Lower lobe of right lung (tissue), 2 donors: ENCODE data around the gene ATP8B3. TPM values are rescaled to one million over a fixed set of nuclear protein-coding genes. Genes with fewer than 3 reads are reported as not detected.

ENCODE experiments used
- ATAC-seq, 2 donors: fragments of 200-7000 bp; cut with Tn5 transposase; one replicate each; pipeline ENCODE4 v1.9.1; 2020 to 2022; ENCODE audit warnings: mild to moderate bottlenecking in 2 of 2, moderate library complexity in 2 of 2
- DNase-seq: peaks from one replicate; pipeline ENCODE4 v3.0.0-alpha.2; 2020
- H3K27ac ChIP-seq: fragments of 200-600 bp; one replicate; pipeline ENCODE4 v1.8.0; 2022
- H3K27me3 ChIP-seq: fragments of 200-600 bp; one replicate; pipeline ENCODE4 v1.8.0; 2022; ENCODE audit warnings: low read depth
- H3K36me3 ChIP-seq: fragments of 200-600 bp; one replicate; pipeline ENCODE4 v1.8.0; 2022; ENCODE audit warnings: mild to moderate bottlenecking
- H3K4me1 ChIP-seq: fragments of 200-600 bp; one replicate; pipeline ENCODE4 v1.8.0; 2022
- H3K4me3 ChIP-seq: fragments of 200-600 bp; one replicate; pipeline ENCODE4 v1.8.0; 2022; ENCODE audit warnings: mild to moderate bottlenecking
- H3K9me3 ChIP-seq: fragments of 200-600 bp; one replicate; pipeline ENCODE4 v1.8.0; 2022
- intact Hi-C: fragments of 100-400 bp; cut with DNase I; formaldehyde crosslinking; loops from one replicate; pipeline ENCODE4 v1.11.0; 2022
- total RNA-seq: library from RNA; stranded (reverse); fragmentation: NEBNext Ultra II Directional; extraction: Animal tissue kit (Norgen Biotek cat#: 25700); gene quantifications from one replicate; pipeline ENCODE4 v1.2.1, GENCODE V29; 2021
- TF ChIP-seq, protein P1 (sequence below): fragments of 200-600 bp; IDR thresholded peaks from one replicate; pipeline ENCODE4 v1.8.0; 2022; ENCODE audit warnings: antibody characterized with exemption, mild to moderate bottlenecking
- donor health status: DM: no; HTN: yes; CAD: no; lungs with severe emphysema.

The ATP8B3 gene
- total RNA-seq, 1 donor from 2014 or later, result 2.1 TPM

DNA sequence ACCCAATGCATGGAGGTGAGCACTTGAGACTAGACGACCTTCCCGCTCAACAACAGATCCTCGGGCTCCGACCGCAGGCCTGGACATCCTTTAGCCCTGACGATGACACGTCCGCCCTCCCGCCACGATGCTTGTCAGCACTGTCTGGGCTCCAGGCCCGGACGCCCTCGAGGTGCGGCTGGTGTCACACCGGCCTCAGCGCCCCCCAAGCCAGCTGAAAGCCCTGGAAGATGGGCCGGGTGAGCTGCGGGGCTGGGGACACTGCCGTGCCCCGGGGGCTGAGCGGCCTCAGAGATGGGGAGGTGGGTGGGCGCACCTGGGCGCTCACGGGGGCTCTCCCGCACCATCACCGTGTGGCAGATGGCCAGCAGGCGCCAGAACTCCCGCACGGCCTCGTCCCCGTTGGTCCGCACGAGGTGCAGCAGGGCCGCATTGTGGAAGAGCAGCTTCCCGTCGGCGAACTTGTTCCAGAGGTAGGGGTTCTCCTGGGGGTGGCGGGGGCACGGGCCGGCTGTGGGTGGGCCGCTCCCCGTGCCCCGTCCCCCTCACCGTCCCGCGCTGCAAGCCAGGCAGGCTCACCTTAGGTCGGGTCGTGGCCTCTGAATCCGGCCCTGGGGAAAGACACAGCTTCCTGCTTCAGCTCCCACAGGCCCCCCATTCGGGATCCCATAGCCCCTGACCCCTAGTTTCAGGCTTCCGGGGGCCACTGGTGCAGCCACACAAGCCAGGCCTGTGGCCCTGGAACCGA lies 15.5 kb downstream of the ATP8B3 start:
- H3K27me3 ChIP-seq, result peaks cover 25% of the 10 kb centered on the region
- no peaks in the 10 kb centered on the region for H3K4me1 ChIP-seq
- no peak overlapping the region for H3K27ac ChIP-seq
- TF ChIP-seq, protein P1, sequence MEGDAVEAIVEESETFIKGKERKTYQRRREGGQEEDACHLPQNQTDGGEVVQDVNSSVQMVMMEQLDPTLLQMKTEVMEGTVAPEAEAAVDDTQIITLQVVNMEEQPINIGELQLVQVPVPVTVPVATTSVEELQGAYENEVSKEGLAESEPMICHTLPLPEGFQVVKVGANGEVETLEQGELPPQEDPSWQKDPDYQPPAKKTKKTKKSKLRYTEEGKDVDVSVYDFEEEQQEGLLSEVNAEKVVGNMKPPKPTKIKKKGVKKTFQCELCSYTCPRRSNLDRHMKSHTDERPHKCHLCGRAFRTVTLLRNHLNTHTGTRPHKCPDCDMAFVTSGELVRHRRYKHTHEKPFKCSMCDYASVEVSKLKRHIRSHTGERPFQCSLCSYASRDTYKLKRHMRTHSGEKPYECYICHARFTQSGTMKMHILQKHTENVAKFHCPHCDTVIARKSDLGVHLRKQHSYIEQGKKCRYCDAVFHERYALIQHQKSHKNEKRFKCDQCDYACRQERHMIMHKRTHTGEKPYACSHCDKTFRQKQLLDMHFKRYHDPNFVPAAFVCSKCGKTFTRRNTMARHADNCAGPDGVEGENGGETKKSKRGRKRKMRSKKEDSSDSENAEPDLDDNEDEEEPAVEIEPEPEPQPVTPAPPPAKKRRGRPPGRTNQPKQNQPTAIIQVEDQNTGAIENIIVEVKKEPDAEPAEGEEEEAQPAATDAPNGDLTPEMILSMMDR, result no peak
- intact Hi-C loops, result no loop called here
- no peaks in the 10 kb centered on the region for H3K9me3 ChIP-seq
- no peak overlapping the region for H3K4me3 ChIP-seq
- no peak for DNase-seq
- ATAC-seq, result peak in 1 of 2 donors; percentile 41
- no peaks in the 10 kb centered on the region for H3K36me3 ChIP-seq

DNA sequence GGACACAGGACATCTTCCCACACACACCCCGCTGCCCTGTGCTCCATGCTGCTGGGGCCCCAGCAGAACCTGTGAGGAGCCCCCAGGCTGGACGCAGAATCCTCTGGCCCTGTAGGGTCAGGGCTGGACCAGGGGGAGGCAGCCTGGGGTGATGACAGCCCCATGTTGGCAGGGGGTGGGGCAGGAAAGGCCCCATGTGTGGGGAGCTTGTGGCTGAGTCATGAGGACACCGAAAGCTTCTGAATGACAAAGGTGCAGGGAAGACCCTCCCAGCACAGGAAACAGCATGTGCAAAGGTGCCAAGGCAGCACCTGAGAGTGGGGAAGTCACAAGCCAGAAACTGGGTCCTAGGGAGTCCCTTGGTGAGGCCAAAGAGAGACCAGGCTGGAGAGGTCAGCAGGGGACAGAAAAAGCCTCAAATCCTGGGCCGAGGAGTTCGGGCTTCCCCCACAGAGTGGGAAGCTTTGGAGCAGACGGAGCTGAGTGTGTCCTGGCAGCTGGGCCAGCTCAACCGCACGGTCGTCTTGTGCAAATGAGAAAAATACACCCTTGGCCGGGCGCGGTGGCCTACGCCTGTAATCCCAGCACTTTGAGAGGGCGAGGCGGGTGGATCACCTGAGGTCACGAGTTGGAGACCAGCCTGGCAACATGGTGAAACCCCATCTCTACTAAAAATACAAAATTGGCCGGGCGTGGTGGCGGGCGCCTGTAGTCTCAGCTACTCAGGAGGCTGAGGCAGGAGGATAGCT lies 17.5 kb downstream of the ATP8B3 start:
- DNase-seq (no peak), ATAC-seq (no peak)
- peaks cover 29% of the 10 kb centered on the region for H3K27me3 ChIP-seq

DNA sequence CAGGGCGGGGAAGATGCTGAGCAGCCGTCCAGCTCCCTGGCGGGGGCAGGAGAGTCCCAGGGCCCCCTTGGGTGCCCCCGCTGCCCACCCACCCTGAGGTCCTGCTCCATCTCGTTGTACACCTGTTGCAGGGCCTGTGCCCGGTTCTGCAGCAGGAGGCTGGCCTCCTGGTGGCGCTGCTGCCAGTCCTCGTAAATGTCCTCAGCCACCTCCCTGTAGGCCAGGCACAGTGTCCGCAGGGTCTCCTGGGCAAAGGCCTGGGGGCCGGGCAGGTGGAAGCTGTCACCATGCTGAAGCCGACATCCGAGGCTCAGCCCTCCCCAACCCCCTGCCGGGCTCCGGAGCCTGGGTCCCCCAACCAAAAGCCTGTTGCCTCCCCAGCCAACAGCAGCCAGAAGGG lies 20.2 kb downstream of the ATP8B3 start:
- H3K4me1 ChIP-seq, result peaks cover 6% of the 10 kb centered on the region
- no peak overlapping the region for H3K4me3 ChIP-seq
- TF ChIP-seq, protein P1, result no peak
- intact Hi-C loops, result no loop called here
- ATAC-seq (no peak), DNase-seq (no peak)
- no peak overlapping the region for H3K27ac ChIP-seq
- H3K36me3 ChIP-seq, result no peaks in the 10 kb centered on the region
- H3K27me3 ChIP-seq, result peaks cover 41% of the 10 kb centered on the region
- H3K9me3 ChIP-seq, result no peaks in the 10 kb centered on the region

More for the DNA sequence above, 17.5 kb downstream of the ATP8B3 start:
- no peak overlapping the region for H3K27ac ChIP-seq
- H3K4me1 ChIP-seq, result peaks cover 2% of the 10 kb centered on the region
- no peaks in the 10 kb centered on the region for H3K36me3 ChIP-seq
- TF ChIP-seq, protein P1, result no peak
- intact Hi-C loops, result no loop called here
- no peaks in the 10 kb centered on the region for H3K9me3 ChIP-seq
- H3K4me3 ChIP-seq, result no peak overlapping the region

DNA sequence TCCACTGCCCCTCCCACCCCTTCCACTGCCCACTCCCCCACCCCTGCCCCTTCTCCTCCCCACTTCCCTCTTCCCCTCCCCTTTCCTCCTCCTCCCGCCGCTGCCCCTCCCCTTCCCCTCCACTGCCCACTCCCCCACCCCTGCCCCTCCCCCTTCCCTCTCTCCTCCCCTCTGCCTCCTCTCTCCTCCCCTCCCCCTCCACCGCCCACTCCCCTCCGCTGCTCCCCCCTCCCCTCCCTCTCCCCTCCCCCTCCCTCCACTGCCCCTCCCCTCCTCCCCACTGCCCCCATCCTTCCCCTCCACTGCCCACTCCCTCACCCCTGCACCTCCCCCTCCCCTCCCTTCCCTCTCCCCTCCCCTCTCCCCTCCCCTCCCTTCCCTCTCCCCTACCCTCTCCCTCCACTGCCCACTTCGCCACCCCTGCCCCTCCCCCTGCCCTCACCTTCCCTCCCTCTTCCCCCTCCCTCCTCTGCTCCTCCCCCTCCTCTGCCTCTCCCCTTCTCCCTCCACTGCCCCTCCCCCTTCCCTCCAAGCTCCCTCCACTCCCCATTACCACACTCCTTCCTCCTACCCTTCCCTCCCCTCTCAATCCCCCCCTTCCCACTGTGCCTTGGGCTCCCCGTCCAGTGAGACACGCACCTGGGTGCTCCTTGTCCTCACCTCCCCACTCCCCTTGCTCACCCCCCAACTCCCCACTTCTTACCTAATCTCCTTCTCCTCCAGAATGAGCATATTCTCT lies 21.9 kb downstream of the ATP8B3 start:
- no peaks in the 10 kb centered on the region for H3K36me3 ChIP-seq
- intact Hi-C loops, result no loop called here
- peak overlapping the region; percentile 34 for H3K4me3 ChIP-seq
- H3K4me1 ChIP-seq, result peaks cover 6% of the 10 kb centered on the region
- TF ChIP-seq, protein P1, result no peak
- DNase-seq, result no peak
- H3K9me3 ChIP-seq, result no peaks in the 10 kb centered on the region
- no peak for ATAC-seq
- no peak overlapping the region for H3K27ac ChIP-seq
- peaks cover 41% of the 10 kb centered on the region for H3K27me3 ChIP-seq

DNA sequence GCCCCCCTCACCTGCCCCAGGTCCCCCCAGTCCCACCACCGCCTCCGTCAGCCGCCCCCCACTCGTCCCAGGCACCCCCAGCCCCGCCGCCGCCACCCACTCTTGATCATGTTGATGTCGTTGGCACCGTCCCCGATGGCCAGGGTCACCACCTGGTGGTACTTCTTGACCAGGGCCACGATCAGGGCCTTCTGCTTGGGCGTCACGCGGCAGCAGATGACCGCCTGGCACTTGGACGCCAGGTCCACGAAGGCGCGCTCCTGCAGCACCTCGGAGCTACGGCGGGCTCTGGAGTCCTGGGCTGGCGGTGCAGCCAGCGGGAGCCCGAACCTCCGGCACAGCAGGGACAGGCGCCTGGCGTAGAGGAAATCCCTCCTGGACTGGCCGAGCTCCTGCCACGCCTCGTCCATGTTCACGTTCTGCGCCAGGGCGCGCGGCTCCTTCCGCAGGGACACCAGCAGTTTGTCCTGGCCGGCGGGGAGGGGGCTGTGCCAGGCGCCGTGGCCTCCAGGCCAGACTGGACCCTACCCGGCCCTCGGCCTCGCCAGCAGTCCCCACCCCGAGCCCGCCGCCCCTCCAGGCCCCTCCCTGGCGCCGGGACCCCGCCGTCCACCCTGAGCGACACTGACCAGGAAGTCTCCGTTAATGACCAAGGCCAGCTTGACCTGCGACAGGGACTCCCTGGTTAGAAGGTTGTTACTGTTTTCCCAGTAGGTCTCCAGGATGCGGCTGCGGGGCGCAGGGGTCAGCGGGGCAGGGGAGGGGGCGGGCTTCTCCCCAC lies 22.6 kb downstream of the ATP8B3 start:
- intact Hi-C loops, result no loop called here
- TF ChIP-seq, protein P1, result no peak
- DNase-seq (no peak), ATAC-seq (no peak)
- H3K9me3 ChIP-seq, result no peaks in the 10 kb centered on the region
- peaks cover 6% of the 10 kb centered on the region for H3K4me1 ChIP-seq
- H3K36me3 ChIP-seq, result no peaks in the 10 kb centered on the region
- no peak overlapping the region for H3K27ac ChIP-seq
- H3K27me3 ChIP-seq, result peaks cover 44% of the 10 kb centered on the region
- H3K4me3 ChIP-seq, result peak overlapping the region; percentile 34
